GM19025 (cell line): ENCODE results near the gene AGTRAP.

ENCODE experiments used
- ATAC-seq: cut with Tn5 transposase; IDR thresholded peaks from one replicate; pipeline ENCODE4 v1.9.1; 2021; ENCODE audit warnings: mild to moderate bottlenecking, low read depth, moderate library complexity; ENCODE audit not compliant: unreplicated experiment

The AGTRAP gene

DNA sequence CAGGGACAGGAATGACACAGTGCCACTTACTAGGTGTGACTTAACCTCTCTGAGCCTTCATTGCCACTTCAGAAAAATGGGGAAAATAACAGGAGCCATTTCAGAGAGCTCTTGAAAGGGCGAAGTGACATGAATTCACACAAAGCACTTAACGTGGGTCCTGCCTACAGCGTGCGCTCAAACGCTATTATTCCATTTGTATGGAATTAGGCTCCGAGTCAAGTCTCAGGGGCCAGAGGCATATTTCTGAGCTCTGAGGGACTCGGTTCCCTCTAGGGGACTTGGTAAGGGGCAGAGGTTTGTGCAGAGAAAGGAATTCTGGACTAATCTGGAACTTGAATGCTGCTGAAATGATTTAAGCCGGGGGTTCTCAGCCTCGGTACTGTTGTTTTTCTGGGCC is 30.3 kb upstream of the AGTRAP start:
- ATAC-seq = no peak

DNA sequence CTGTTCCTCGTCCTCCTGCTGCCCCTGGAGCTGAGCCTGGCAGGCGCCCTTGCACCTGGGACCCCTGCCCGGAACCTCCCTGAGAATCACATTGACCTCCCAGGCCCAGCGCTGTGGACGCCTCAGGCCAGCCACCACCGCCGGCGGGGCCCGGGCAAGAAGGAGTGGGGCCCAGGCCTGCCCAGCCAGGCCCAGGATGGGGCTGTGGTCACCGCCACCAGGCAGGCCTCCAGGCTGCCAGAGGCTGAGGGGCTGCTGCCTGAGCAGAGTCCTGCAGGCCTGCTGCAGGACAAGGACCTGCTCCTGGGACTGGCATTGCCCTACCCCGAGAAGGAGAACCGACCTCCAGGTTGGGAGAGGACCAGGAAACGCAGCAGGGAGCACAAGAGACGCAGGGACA is 29.6 kb upstream of the AGTRAP start:
- ATAC-seq = no peak

DNA sequence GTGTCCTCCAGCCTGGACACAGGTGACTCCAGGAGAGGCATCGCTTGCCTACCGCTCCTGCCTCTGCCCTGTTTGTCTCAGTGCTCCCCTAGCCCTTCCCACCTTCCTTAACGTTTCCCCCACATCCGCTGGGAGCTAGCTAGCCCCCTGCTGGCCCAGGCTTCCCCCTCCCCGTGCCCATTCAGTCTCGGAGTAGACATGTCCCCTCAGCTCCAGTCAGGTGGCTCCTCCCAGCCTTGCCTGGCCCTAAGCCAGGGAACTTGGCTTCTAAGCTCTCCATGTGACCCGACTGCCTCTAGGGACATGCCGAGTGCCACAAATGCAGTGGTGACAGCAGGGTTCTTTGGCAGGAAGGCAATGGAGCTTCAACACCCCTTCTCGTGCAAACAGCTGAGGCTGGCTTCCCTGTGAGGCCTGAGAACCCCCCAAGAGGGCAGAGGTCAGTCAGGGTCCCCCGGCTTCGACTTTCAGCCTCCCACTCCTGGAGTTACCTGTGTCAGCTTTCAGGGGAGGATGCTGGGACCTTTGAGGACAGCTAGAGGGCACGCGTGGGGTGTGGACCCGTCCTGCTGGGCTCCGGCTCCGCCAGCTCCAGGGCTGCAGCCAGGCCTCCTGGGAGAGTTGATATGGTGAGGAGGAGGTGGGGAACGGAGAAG is 28.2 kb upstream of the AGTRAP start:
- ATAC-seq = no peak

DNA sequence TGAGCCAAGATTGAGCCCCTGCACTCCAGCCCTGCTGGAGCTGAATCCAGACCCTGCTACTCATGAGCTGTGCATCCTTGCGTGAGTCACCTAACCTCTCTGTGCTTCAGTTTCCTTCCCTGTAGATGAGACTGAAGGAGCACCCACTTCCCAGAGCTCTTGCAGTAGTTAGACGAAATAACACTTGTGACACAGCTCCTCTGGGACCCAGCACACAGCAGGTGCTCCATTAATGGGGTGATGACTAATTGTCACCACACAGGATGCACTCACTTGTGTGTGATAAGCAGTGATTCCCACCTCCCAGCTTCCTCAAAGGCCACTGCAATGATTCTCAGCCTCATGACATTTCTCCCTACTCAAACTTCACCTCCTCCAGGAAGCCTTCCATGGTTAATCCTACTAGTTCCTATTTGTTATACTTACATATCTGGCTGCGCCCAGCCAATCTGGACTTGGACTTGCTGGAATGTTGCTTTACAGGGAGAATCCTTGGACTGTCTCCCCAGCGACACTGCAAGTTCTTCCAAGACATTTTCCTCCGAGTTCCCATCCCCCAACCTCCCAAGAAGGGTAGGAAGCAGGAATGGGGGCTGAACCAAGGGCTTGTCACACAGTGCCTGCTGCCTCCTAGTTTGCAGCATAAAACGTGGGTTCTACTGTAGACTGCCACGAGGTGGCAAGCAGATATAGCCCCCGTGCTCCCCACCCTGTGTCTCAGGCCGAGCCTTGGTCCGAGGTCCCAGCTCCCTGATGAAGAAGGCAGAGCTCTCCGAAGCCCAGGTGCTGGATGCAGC is 27.2 kb upstream of the AGTRAP start:
- no peak for ATAC-seq

DNA sequence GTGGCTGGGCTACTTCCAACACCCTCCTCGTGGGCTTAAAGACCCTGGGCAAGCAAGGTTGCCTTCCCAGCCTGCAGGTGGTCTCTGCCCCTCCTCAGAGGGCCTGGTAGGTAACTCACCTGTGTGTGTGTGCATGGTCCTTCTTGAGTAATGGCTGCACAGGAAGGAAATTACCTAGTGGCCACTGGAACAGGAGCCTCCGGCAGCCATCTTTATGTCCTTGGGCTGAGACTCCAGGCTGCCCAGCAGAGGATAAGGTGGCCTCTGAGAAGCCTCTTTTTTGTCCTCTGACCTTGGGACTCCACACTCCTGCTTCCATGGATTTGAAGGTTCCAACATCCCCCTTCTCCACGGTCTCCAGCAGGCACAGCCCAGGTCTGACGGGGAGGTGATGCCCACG is 24.4 kb upstream of the AGTRAP start:
- ATAC-seq = no peak

DNA sequence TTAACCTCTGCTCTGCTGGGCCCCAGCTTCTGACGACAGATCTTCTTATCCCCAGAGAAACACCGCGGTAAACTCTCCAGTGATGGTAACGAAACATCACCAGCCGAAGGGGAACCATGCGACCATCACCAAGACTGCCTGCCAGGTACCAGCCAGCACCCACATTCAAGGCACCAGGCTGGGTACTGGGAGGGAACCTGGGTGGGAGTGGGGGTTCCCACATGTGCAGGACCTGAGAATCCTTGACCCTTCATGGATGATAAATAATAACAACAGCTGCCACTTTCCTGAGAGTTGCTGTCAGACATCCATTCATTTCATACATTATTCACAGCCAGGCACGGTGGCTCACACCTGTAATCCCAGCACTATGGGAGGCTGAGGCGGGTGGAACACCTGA is 23.7 kb upstream of the AGTRAP start:
- no peak for ATAC-seq

- no peak for ATAC-seq
Observed at GRCh38 chr1:11713095-11713494, 22.8 kb upstream of the AGTRAP start.

GRCh38 chr1:11714831-11715575 is 20.9 kb upstream of the AGTRAP start:
- no peak for ATAC-seq

DNA sequence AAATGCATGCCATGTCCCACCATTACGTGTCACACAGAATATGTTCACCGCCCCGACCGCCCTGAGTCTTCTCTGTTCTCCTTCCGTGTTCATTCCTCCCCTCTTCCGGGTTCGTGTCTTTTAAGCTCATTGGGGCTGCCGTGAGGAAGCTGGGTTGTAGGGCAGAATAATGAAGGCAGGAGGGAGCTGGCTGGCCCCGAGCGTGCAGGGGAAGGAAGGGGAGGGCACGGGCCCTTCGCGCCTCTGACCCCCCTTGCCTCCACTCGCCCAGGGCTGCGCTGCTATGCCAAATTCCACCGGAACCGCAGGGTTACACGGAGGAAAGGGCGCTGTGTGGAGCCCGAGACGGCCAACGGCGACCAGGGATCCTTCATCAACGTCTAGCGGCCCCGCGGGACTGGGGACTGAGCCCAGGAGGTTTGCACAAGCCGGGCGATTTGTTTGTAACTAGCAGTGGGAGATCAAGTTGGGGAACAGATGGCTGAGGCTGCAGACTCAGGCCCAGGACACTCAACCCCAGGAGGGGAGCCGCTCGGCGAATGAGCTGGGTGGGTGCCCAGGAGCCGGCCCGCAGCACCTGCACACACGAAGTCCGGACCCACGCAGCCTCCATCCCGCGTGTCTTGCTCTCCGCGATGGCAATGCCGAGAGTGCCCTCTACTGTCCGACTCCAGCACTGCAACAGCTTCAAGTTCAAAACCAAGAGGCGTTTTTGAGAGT is 16.5 kb upstream of the AGTRAP start:
- ATAC-seq = no peak

DNA sequence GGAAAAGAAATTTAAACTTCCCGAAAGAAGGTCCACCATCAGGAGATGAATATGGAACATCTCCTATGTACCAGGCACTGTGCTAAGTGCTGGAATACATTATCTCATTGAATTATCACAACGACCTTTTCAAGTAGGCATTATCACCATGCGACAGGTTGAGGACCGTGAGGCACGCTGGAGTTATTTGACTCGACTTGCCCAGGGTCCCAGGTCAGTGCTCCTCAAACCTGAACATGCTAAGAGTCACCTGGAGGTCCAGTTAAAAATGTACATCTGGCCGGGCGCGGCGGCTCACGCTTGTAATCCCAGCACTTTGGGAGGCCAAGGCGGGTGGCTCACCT is 15.9 kb upstream of the AGTRAP start:
- ATAC-seq = no peak

- no peak for ATAC-seq
Observed at GRCh38 chr1:11720525-11720924, 15.4 kb upstream of the AGTRAP start.

- ATAC-seq = no peak
Observed at GRCh38 chr1:11721311-11721710, 14.6 kb upstream of the AGTRAP start.

DNA sequence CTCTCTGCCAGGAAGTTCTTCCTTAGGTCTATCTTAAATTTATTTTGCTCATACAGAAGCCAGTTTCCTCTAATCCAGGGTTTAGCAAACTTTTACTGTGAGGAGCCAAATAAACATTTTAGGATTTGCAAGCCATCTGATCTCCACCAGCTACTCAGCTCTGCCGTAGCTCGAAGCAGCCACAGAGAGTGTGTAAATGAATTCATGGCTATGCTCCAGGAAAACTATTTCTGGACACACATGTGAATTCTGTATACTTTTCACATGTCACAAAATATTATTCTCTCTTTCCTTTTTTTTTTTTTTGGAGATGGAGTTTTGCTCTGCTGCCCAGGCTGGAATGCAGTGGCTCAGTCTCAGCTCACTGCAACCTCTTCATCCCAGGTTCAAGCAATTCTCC is 13.4 kb upstream of the AGTRAP start:
- ATAC-seq = no peak

- ATAC-seq = no peak
Observed at GRCh38 chr1:11725616-11726015, 10.3 kb upstream of the AGTRAP start.

- ATAC-seq = no peak
Observed at GRCh38 chr1:11727119-11727518, 8.8 kb upstream of the AGTRAP start.

DNA sequence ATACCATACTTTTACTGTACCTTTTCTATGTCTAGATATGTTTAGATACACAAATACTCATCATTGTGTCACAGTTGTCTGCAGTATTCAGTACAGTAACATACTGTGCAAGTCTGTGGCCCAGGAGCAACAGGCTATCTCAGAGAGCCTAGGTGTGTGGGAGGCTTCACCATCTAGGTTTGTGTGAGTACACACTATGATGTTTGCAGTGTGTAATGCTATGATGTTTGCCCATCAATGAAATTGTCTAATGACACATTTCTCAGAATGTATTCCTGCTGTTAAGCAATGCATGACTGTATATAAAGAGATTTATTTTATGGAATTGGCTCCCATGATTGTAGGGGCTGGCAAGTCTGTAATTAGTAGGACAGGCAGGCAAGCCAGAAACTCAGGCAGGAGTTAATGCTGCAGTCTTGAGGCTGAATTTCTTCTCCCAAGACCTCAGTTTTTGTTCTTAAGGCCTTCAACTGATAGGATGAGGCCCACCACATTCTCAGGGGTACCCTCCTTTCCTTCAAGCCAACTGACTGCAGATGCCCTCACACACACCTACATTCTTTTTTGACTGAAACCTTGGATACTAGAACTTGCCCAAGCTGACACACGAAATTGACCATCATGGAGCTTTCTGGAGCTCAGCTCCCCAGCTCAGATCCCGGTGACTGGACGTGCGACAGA is 7.7 kb upstream of the AGTRAP start:
- ATAC-seq = no peak

DNA sequence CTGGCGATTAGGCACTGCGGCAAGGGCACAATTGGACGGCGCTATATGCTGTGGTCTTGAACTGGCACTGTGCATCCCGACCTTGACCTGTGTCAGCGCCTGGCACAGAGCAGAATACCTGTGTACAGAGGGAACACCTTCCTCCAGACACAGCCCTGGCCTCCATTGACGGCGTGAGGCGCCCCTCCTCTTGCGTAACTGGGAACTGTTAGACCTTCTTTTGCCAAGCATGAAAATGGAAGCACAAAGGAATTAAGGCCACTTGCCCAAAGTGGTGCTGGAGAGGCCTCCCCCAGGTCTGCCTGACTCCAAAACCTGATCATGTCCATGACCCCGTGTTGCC is 6.8 kb upstream of the AGTRAP start:
- no peak for ATAC-seq

GRCh38 chr1:11729498-11730428 is 6.2 kb upstream of the AGTRAP start:
- ATAC-seq = no peak

GRCh38 chr1:11730429-11730891 is 5.5 kb upstream of the AGTRAP start:
- no peak for ATAC-seq
